ENCODE data around the gene SMIM38. TPM values are rescaled to one million over a fixed set of nuclear protein-coding genes. Genes with fewer than 3 reads are reported as not detected.

The SMIM38 gene
- total RNA-seq, 1 donor: 0.09 TPM

- DNase-seq (ENCODE audit: low read depth): no peak
- no peak for TF ChIP-seq CTCF (IDR thresholded peaks at IDR 0.05; ENCODE audit: insufficient read depth, low read length)
- H3K4me3 ChIP-seq (ENCODE audit: low read depth, low read length): no peak overlapping the region
Measured at GRCh38 chr11:69115586-69116560, 39.9 kb upstream of the SMIM38 start.

- no peak for TF ChIP-seq CTCF (IDR thresholded peaks at IDR 0.05; ENCODE audit: insufficient read depth, low read length)
- DNase-seq (ENCODE audit: low read depth): no peak
- H3K4me3 ChIP-seq (ENCODE audit: low read depth, low read length): no peak overlapping the region
Measured at GRCh38 chr11:69116671-69117070, 39.1 kb upstream of the SMIM38 start.

- TF ChIP-seq CTCF (IDR thresholded peaks at IDR 0.05; ENCODE audit: insufficient read depth, low read length): no peak
- DNase-seq (ENCODE audit: low read depth): no peak
Measured at GRCh38 chr11:69119190-69119589, 36.5 kb upstream of the SMIM38 start.

GRCh38 chr11:69120096-69120875 is 35.4 kb upstream of the SMIM38 start:
- DNase-seq (ENCODE audit: low read depth): no peak
- no peak overlapping the region for H3K4me3 ChIP-seq (ENCODE audit: low read depth, low read length)
- no peak for TF ChIP-seq CTCF (IDR thresholded peaks at IDR 0.05; ENCODE audit: insufficient read depth, low read length)

More at GRCh38 chr11:69119190-69119589, 36.5 kb upstream of the SMIM38 start:
- no peak overlapping the region for H3K4me3 ChIP-seq (ENCODE audit: low read depth, low read length)

- no peak for DNase-seq (ENCODE audit: low read depth)
- H3K4me3 ChIP-seq (ENCODE audit: low read depth, low read length): no peak overlapping the region
- no peak for TF ChIP-seq CTCF (IDR thresholded peaks at IDR 0.05; ENCODE audit: insufficient read depth, low read length)
Measured at GRCh38 chr11:69121021-69121420, 34.7 kb upstream of the SMIM38 start.

- DNase-seq (ENCODE audit: low read depth): no peak
- no peak overlapping the region for H3K4me3 ChIP-seq (ENCODE audit: low read depth, low read length)
- TF ChIP-seq CTCF (IDR thresholded peaks at IDR 0.05; ENCODE audit: insufficient read depth, low read length): no peak
Measured at GRCh38 chr11:69121621-69122325, 34.0 kb upstream of the SMIM38 start.

All from fibroblast of the aortic adventitia (primary cell).